ENCODE data around the gene HEATR5A. TPM values are rescaled to one million over a fixed set of nuclear protein-coding genes. Genes with fewer than 3 reads are reported as not detected.

HEATR5A gene
- total and polyA plus RNA-seq, 10 of the 15 experiments (the other 5 are each of a cell fraction or from before 2014, with no cell fraction given), result 5.1 to 37.1 (median 13.8) TPM

- Histone ChIP-seq H3K4me3 (no peak overlapping the region), H3K27ac (ENCODE audit: control insufficient read depth, insufficient read depth) (no peak overlapping the region), H3K27me3 (replicated peaks in 1 of 2; ENCODE audit: control insufficient read depth in 2 of 2, insufficient read depth in 2 of 2, low read length in 1 of 2) (no peaks in the 10 kb centered on the region), H3K4me2 (ENCODE audit: control insufficient read depth, insufficient read depth) (no peak overlapping the region), H3K4me1 (ENCODE audit: control insufficient read depth, insufficient read depth, low read length) (no peaks in the 10 kb centered on the region; the same call in 1 of the 2 replicates), H3K9ac (ENCODE audit: control insufficient read depth, insufficient read depth, low read length) (no peak overlapping the region), H4K20me1 (ENCODE audit: control insufficient read depth, insufficient read depth) (no peaks in the 10 kb centered on the region), H3K79me2 (ENCODE audit: control insufficient read depth, insufficient read depth, low read length) (no peaks in the 10 kb centered on the region), H3K36me3 (ENCODE audit: control insufficient read depth in 2 of 2, insufficient read depth in 2 of 2, low read length in 1 of 2) (peaks cover 0 to 4% of the 10 kb centered on the region in 2 experiments; a peak in 1 of 4 replicates), H2AFZ (ENCODE audit: control insufficient read depth, low read depth, low read length) (no peak overlapping the region), H3K9me3 (replicated peaks; ENCODE audit: control insufficient read depth, insufficient read depth, low read length) (no peaks in the 10 kb centered on the region)
- no peak for FAIRE-seq
- no TSS peak for BruUV-seq (replicated peaks)
- DNase-seq (ENCODE audit: low read depth, low spot score), result no peak
- TF ChIP-seq NR2C2 (IDR thresholded peaks at IDR 0.05; ENCODE audit: borderline replicate concordance, control insufficient read depth, insufficient read length, low read depth) (no peak), SRF (IDR thresholded peaks at IDR 0.05; ENCODE audit: low read depth in 2 of 2, low read length in 2 of 2) (no peak), ETV6 (conservative IDR thresholded peaks at IDR 0.05 in 1 of 2, IDR thresholded peaks at IDR 0.05 in 1 of 2; ENCODE audit: borderline replicate concordance in 1 of 2, low read depth in 1 of 2) (no peak), MYB (IDR thresholded peaks at IDR 0.05; ENCODE audit: borderline replicate concordance, low read depth, low read length) (no peak)
- ATAC-seq, result no peak
- POLR2A ChIA-PET, result interaction anchor here (1.0 kb wide), 1 partner anchor 102 kb away, joined by 3 read pairs; no protein-coding TSS in a partner anchor
- SMC1A ChIA-PET (ENCODE audit: uncharacterized antibody, unreplicated experiment), result no interaction called here
- in situ Hi-C loops (cut with MboI), result no loop called here
- intact Hi-C loops (cut with micrococcal nuclease; ENCODE audit: unreplicated experiment), result no loop called here
- RAD21 ChIA-PET (ENCODE audit: unreplicated experiment), result no interaction called here
- CTCF ChIA-PET, result no interaction called here
These were observed 113.2 kb downstream of the HEATR5A start for GRCh38 chr14:31307198-31307597.

- Histone ChIP-seq H3K79me2 (ENCODE audit: control insufficient read depth, insufficient read depth, low read length) (no peaks in the 10 kb centered on the region), H3K4me2 (ENCODE audit: control insufficient read depth, insufficient read depth) (no peak overlapping the region), H3K9ac (ENCODE audit: control insufficient read depth, insufficient read depth, low read length) (no peak overlapping the region), H3K9me3 (replicated peaks; ENCODE audit: control insufficient read depth, insufficient read depth, low read length) (no peaks in the 10 kb centered on the region), H3K27me3 (replicated peaks in 1 of 2; ENCODE audit: control insufficient read depth in 2 of 2, insufficient read depth in 2 of 2, low read length in 1 of 2) (no peaks in the 10 kb centered on the region), H3K27ac (ENCODE audit: control insufficient read depth, insufficient read depth) (no peak overlapping the region), H3K36me3 (ENCODE audit: control insufficient read depth in 2 of 2, insufficient read depth in 2 of 2, low read length in 1 of 2) (peaks cover 0 to 4% of the 10 kb centered on the region in 2 experiments; a peak in 1 of 4 replicates), H4K20me1 (ENCODE audit: control insufficient read depth, insufficient read depth) (no peaks in the 10 kb centered on the region), H2AFZ (ENCODE audit: control insufficient read depth, low read depth, low read length) (no peak overlapping the region), H3K4me3 (no peak overlapping the region), H3K4me1 (ENCODE audit: control insufficient read depth, insufficient read depth, low read length) (no peaks in the 10 kb centered on the region; the same call in 1 of the 2 replicates)
- WGBS (ENCODE audit: insufficient coverage, insufficient replicate concordance, low lambda C conversion rate, missing lambda C conversion rate), result 77% methylated on average over 5 of the region's 5 CpGs
- BruUV-seq (replicated peaks), result no TSS peak
- no peak for ATAC-seq
- ChIA-PET POLR2A (interaction anchor here (0.6 to 0.9 kb wide), 2 partner anchors 9 to 103 kb away, joined by 3 to 4 read pairs; no protein-coding TSS in a partner anchor), SMC1A (ENCODE audit: uncharacterized antibody, unreplicated experiment) (interaction anchor here (1.1 kb wide), 1 partner anchor 14 kb away, joined by 3 read pairs; no protein-coding TSS in a partner anchor), CTCF (interaction anchor here (0.6 to 1.0 kb wide), 2 partner anchors 10 to 29 kb away, joined by 3 to 4 read pairs; no protein-coding TSS in a partner anchor), RAD21 (ENCODE audit: unreplicated experiment) (no interaction called here)
- no peak for FAIRE-seq
- in situ Hi-C loops (cut with MboI) (no loop called here), intact Hi-C loops (cut with micrococcal nuclease; ENCODE audit: unreplicated experiment) (no loop called here)
- DNase-seq (ENCODE audit: low read depth, low spot score), result no peak
- TF ChIP-seq HSF1 (IDR thresholded peaks at IDR 0.05; ENCODE audit: low read depth, low read length) (no peak), SPI1 (IDR thresholded peaks at IDR 0.05; ENCODE audit: borderline replicate concordance, insufficient read depth, low read depth, low read length) (peak; percentile 68; the same call in 1 of the 2 replicates)
These were observed 116.7 kb downstream of the HEATR5A start for GRCh38 chr14:31303654-31304053.
